Stimulated activated effector memory CD8-positive, alpha-beta T cell treated with anti-CD3 and anti-CD28 coated beads, Interleukin-12 subunit alpha, Interleukin-12 subunit beta, amount 100 ng/mL, for 72 hours (primary cell): Measurements from ENCODE around the gene CEP170B.

ENCODE experiments used
- ATAC-seq: fragments of 150-1000 bp; cut with Tn5 transposase; 2 replicates; pipeline ENCODE4 v1.10.0; 2021
- DNase-seq, 2 donors: peaks; one replicate each; pipeline ENCODE4 v3.0.0; 2021 to 2022; ENCODE audit warnings: low spot score in 2 of 2
- H3K27ac Mint-ChIP-seq: one replicate; pipeline ENCODE4 v1.8.0; 2022; ENCODE audit warnings: mild to moderate bottlenecking, mixed read lengths
- H3K36me3 Mint-ChIP-seq: one replicate; pipeline ENCODE4 v1.8.0; 2022; ENCODE audit warnings: mild to moderate bottlenecking, mixed read lengths
- H3K4me1 Mint-ChIP-seq: one replicate; pipeline ENCODE4 v1.8.0; 2022; ENCODE audit warnings: mixed read lengths
- H3K4me3 Mint-ChIP-seq: one replicate; pipeline ENCODE4 v1.8.0; 2022; ENCODE audit warnings: mild to moderate bottlenecking, mixed read lengths
- H3K9me3 Mint-ChIP-seq: one replicate; pipeline ENCODE4 v1.8.0; 2022; ENCODE audit warnings: mixed read lengths

Gene CEP170B

GRCh38 chr14:104924421-104925213, 59.5 kb downstream of the CEP170B start, which contains the start of gene PLD4:
TSS of gene PLD4 (plus strand) at chr14:104924879. CDS start at chr14:104927141, 2,262 bp downstream.
- H3K27ac Mint-ChIP-seq: no peak within 1 kb of the TSS
- H3K4me3 Mint-ChIP-seq: no peak within 1 kb of the TSS
- ATAC-seq (no peak), DNase-seq (no peak)
- H3K9me3 Mint-ChIP-seq: no peaks in the 10 kb centered on the region
- H3K36me3 Mint-ChIP-seq: no peaks in the 10 kb centered on the region
- H3K4me1 Mint-ChIP-seq: no peaks in the 10 kb centered on the region

GRCh38 chr14:104925214-104925854, 60.3 kb downstream of the CEP170B start:
- H3K27ac Mint-ChIP-seq: no peak overlapping the region
- no peak overlapping the region for H3K4me3 Mint-ChIP-seq
- H3K4me1 Mint-ChIP-seq: no peaks in the 10 kb centered on the region

DNA sequence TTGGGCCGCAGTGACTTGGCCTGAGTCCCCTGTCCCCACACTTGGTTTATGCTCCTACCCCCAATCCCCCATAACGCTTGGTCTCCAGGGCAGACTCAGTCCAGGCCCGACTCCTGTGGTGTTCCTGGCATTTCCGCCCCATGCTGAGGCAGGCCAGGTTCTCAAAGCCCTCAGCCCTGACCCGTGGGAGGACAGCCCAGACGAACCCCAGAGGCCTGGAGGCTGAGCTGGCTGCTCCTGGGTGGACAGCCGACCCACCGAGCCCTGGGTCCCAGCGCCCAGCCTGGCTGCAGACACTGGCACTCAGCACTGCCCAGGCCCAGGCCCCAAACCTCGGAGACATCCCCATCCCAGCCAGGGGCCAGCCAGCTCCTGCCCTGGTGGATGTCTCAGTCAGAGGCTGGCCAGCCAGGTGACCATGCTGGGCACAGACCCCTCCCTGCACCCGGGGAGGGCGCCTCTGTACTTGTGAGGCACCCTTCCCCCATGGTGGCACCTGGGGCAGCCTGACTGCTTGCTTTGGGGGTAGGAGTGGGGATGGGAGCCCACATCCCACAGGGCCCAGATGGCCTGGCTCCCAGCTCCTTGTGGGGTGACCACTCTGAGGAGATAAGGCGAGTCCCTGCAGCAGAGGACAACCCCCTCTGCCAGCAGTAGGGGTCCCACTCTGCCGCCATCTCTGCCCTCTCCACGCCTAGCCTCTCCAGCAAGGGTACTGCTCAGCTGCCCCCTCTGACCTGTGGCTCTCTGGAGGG, 61.0 kb downstream of the CEP170B start:
- Mint-ChIP-seq H3K9me3 (no peaks in the 10 kb centered on the region), H3K27ac (no peak overlapping the region), H3K36me3 (no peaks in the 10 kb centered on the region), H3K4me3 (no peak overlapping the region), H3K4me1 (no peaks in the 10 kb centered on the region)
- ATAC-seq: no peak
- no peak for DNase-seq

More at GRCh38 chr14:104925214-104925854, 60.3 kb downstream of the CEP170B start:
- H3K9me3 Mint-ChIP-seq: no peaks in the 10 kb centered on the region
- no peaks in the 10 kb centered on the region for H3K36me3 Mint-ChIP-seq
- ATAC-seq: no peak
- DNase-seq: no peak

GRCh38 chr14:104926619-104927431, 61.8 kb downstream of the CEP170B start:
- peak; percentile 34 for ATAC-seq
- H3K36me3 Mint-ChIP-seq: no peaks in the 10 kb centered on the region
- no peak for DNase-seq
- H3K4me3 Mint-ChIP-seq: no peak overlapping the region
- no peak overlapping the region for H3K27ac Mint-ChIP-seq
- H3K9me3 Mint-ChIP-seq: no peaks in the 10 kb centered on the region
- H3K4me1 Mint-ChIP-seq: no peaks in the 10 kb centered on the region

DNA sequence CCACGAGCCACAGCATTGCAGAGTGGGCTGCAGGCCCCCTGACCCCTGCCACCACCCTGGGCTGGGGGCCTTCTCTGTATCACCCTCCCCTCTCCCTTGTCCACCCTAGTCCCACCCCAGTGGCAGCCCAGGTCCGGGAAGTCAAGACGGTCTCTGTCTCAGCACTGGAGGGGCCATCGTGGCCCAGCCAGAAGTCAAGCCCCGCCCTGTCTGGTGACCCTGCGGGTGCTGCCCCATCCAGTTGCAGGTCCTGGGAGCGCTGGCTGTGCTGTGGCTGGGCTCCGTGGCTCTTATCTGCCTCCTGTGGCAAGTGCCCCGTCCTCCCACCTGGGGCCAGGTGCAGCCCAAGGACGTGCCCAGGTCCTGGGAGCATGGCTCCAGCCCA, 62.4 kb downstream of the CEP170B start:
- no peak for ATAC-seq
- H3K4me3 Mint-ChIP-seq: no peak overlapping the region
- H3K27ac Mint-ChIP-seq: no peak overlapping the region
- H3K36me3 Mint-ChIP-seq: no peaks in the 10 kb centered on the region
- no peaks in the 10 kb centered on the region for H3K9me3 Mint-ChIP-seq
- no peaks in the 10 kb centered on the region for H3K4me1 Mint-ChIP-seq
- DNase-seq: no peak

- DNase-seq (no peak), ATAC-seq (no peak)
- H3K4me1 Mint-ChIP-seq: no peaks in the 10 kb centered on the region
- no peaks in the 10 kb centered on the region for H3K9me3 Mint-ChIP-seq
- no peak overlapping the region for H3K27ac Mint-ChIP-seq
- H3K4me3 Mint-ChIP-seq: no peak overlapping the region
- no peaks in the 10 kb centered on the region for H3K36me3 Mint-ChIP-seq
These were observed 62.8 kb downstream of the CEP170B start for GRCh38 chr14:104927901-104928300.

- H3K9me3 Mint-ChIP-seq: no peaks in the 10 kb centered on the region
- H3K4me1 Mint-ChIP-seq: no peaks in the 10 kb centered on the region
These were observed 63.5 kb downstream of the CEP170B start for GRCh38 chr14:104928391-104929133.

GRCh38 chr14:104929268-104930230, 64.5 kb downstream of the CEP170B start:
- no peak overlapping the region for H3K4me3 Mint-ChIP-seq
- no peak overlapping the region for H3K27ac Mint-ChIP-seq
- H3K9me3 Mint-ChIP-seq: no peaks in the 10 kb centered on the region
- ATAC-seq (no peak), DNase-seq (peak in 1 of 2 donors; percentile 44)
- no peaks in the 10 kb centered on the region for H3K36me3 Mint-ChIP-seq
- no peaks in the 10 kb centered on the region for H3K4me1 Mint-ChIP-seq

More at GRCh38 chr14:104928391-104929133, 63.5 kb downstream of the CEP170B start:
- no peak overlapping the region for H3K27ac Mint-ChIP-seq
- H3K4me3 Mint-ChIP-seq: no peak overlapping the region
- H3K36me3 Mint-ChIP-seq: no peaks in the 10 kb centered on the region
- ATAC-seq (no peak), DNase-seq (peak in 1 of 2 donors; percentile 45)

DNA sequence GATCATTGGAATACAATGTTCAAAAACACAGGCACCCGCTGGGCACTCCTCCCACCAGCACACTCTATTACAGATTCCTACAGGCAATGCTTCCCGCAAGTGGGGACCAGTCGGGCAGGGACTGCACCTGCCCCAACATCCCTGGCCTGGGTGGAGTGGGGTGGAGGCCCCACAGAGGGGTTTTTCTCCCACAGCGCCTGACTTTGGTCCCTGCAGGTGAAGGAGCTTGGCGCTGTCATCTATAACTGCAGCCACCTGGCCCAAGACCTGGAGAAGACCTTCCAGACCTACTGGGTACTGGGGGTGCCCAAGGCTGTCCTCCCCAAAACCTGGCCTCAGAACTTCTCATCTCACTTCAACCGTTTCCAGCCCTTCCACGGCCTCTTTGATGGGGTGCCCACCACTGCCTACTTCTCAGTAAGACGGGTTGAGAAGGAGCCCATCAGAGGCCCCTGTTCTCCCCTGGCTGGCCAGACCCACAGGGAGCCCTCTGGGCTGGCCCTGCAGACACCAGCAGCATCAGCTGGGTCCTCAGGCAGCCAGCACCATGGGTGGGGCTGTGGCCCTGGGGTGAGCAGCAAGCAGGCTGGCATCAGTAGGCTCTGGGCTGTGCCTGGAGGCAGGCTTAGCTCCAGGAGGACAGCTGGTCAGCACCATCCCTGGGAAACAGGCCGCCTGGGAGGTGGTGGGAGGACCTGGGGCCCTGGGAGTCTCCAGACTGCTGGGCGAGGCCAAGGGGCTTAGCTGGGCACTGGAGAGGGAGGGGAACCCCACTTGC, 65.6 kb downstream of the CEP170B start:
- ATAC-seq: no peak
- Mint-ChIP-seq H3K4me1 (no peaks in the 10 kb centered on the region), H3K4me3 (no peak overlapping the region)

DNA sequence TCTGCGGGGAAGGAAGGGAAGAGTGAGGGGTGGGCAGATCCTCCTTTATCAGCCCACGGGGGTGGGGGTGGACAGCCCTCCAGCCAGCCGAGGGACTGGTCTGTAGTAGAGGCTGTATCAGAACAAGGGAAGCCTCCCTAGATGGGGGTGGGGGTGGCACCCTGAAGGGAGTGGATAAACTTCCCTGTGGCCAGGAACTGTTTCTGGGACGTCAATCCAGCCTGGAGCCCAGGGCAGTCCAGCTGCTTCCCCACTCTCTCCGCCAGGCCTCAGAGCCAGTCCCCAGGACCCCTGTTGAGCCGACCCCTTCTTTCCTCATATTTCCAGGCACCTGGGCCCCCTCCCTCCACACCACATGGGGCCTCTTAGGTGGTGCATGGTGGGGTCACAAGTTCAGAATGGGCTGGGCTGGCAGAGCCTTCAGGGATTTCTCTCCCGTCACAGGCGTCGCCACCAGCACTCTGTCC, 66.3 kb downstream of the CEP170B start:
- no peak for DNase-seq
- H3K4me1 Mint-ChIP-seq: no peaks in the 10 kb centered on the region

More for the DNA sequence above, 65.6 kb downstream of the CEP170B start:
- H3K9me3 Mint-ChIP-seq: no peaks in the 10 kb centered on the region
- H3K36me3 Mint-ChIP-seq: no peaks in the 10 kb centered on the region
- no peak for DNase-seq
- no peak overlapping the region for H3K27ac Mint-ChIP-seq

GRCh38 chr14:104931771-104932675, 67.0 kb downstream of the CEP170B start:
- Mint-ChIP-seq H3K4me3 (peak overlapping the region; percentile 8), H3K9me3 (no peaks in the 10 kb centered on the region), H3K27ac (no peak overlapping the region)

More for the DNA sequence above, 66.3 kb downstream of the CEP170B start:
- Mint-ChIP-seq H3K27ac (no peak overlapping the region), H3K9me3 (no peaks in the 10 kb centered on the region), H3K4me3 (no peak overlapping the region), H3K36me3 (no peaks in the 10 kb centered on the region)
- ATAC-seq: no peak

More at GRCh38 chr14:104931771-104932675, 67.0 kb downstream of the CEP170B start:
- no peaks in the 10 kb centered on the region for H3K36me3 Mint-ChIP-seq
- ATAC-seq (no peak), DNase-seq (no peak)
- H3K4me1 Mint-ChIP-seq: no peaks in the 10 kb centered on the region
